Measurements from ENCODE around the gene LY9.

- TF ChIP-seq CTCF (IDR thresholded peaks at IDR 0.05) = no peak
- no peak for TF ChIP-seq POLR2A (IDR thresholded peaks at IDR 0.05)
Observed at GRCh38 chr1:160780398-160780755, 15.6 kb upstream of the LY9 start.

All from lower leg skin (tissue), 3 donors.